ENCODE data around the gene PPP2CA. TPM values are rescaled to one million over a fixed set of nuclear protein-coding genes. Genes with fewer than 3 reads are reported as not detected.

Gene PPP2CA
- total and polyA plus RNA-seq, 2 of the 8 experiments (the other 6 are each of a cell fraction or from before 2014, with no cell fraction given) = 75.0 to 205 TPM

DNA sequence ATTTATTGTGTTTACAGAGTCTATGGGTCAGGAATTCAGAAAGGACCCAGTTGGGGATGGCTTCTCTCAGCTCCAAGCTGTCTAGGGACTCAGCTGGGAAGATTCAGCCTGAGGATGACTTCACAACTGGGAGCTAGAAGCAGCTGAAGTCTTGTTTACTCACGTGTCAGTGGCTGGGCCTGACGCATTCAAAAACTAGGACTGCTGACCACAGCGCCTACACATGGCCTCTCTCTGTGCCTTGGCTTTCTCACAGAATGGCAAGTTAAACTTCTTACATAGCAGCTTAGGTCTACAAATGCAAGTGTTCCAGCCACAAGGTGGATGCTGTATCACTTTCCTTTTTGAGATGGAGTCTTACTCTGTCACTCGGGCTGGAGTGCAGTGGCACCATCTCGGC lies 16.3 kb upstream of the PPP2CA start:
- H3K79me1 ChIP-seq (ENCODE audit: low read depth, low read length) = no peaks in the 10 kb centered on the region
- no peak overlapping the region for H2BK20ac ChIP-seq (ENCODE audit: low read length)
- H4K20me1 ChIP-seq (replicated peaks in 1 of 2; ENCODE audit: control insufficient read depth in 1 of 2, insufficient read depth in 2 of 2, low read length in 2 of 2) = no peaks in the 10 kb centered on the region
- no peak overlapping the region for H2BK5ac ChIP-seq (ENCODE audit: low read depth, low read length)
- ChIA-PET POLR2A (ENCODE audit: partially characterized antibody) (interaction anchor here (1.0 to 1.3 kb wide), 2 partner anchors 17 to 22 kb away, joined by 4 to 8 read pairs; partner anchors contain the start of gene PPP2CA), CTCF (ENCODE audit: partially characterized antibody) (interaction anchor here (0.6 to 1.9 kb wide), 3 partner anchors 48 to 345 kb away, joined by 3 to 6 read pairs (median 4); no protein-coding TSS in a partner anchor)
- FAIRE-seq = no peak
- H3K9me3 ChIP-seq (ENCODE audit: insufficient read depth in 2 of 2, low read depth in 1 of 2, low read length in 1 of 2) = no peaks in the 10 kb centered on the region
- H2AFZ ChIP-seq (ENCODE audit: low read length) = no peak overlapping the region; the same call in 1 of the 2 replicates
- DNase-seq (ENCODE audit: low read depth in 1 of 2, low spot score in 2 of 2) = no peak
- WGBS, 2 experiments (ENCODE audit: extremely low coverage in 1 of 2, insufficient coverage in 1 of 2, insufficient read length in 1 of 2, insufficient replicate concordance in 2 of 2, low coverage in 1 of 2, low lambda C conversion rate in 2 of 2, missing lambda C conversion rate in 1 of 2) = 84% methylated on average over 5 of the region's 5 CpGs; no CpG with 5 or more reads in 1 of the 2 experiments
- H4K5ac ChIP-seq (ENCODE audit: insufficient read length, low read depth, low read length) = no peak overlapping the region
- no peak overlapping the region for H3K4me3 ChIP-seq (ENCODE audit: extremely low read depth in 1 of 4, insufficient read depth in 2 of 4, low read depth in 3 of 4, low read length in 4 of 4)
- no peak overlapping the region for H2AK5ac ChIP-seq (ENCODE audit: low read depth, low read length)
- H3K4ac ChIP-seq (replicated peaks; ENCODE audit: insufficient read length, low read depth, low read length) = no peak overlapping the region
- H4K8ac ChIP-seq (ENCODE audit: extremely low read depth, insufficient read depth, low read length) = no peak overlapping the region
- no peak overlapping the region for H2BK12ac ChIP-seq (ENCODE audit: low read depth, low read length)
- no peak overlapping the region for H2BK120ac ChIP-seq (replicated peaks; ENCODE audit: low read depth, low read length)
- H2BK15ac ChIP-seq (ENCODE audit: low read length) = 0 out of 2 replicates have a peak overlapping the region, but pooled peaks have one; percentile 68
- H3K36me3 ChIP-seq (ENCODE audit: control insufficient read depth in 2 of 4, insufficient read depth in 4 of 4, low read length in 3 of 4) = no peaks in the 10 kb centered on the region
- H3K27me3 ChIP-seq (replicated peaks in 1 of 4; ENCODE audit: control insufficient read depth in 3 of 4, extremely low read depth in 1 of 4, insufficient read depth in 3 of 4, low read length in 3 of 4) = no peaks in the 10 kb centered on the region
- H3K18ac ChIP-seq (ENCODE audit: extremely low read depth, low read length) = no peak overlapping the region
- no peak overlapping the region for H4K91ac ChIP-seq (replicated peaks; ENCODE audit: insufficient read length, low read length)
- no peaks in the 10 kb centered on the region for H3K79me2 ChIP-seq (ENCODE audit: control insufficient read depth in 1 of 2, insufficient read depth in 2 of 2, low read length in 2 of 2)
- no peaks in the 10 kb centered on the region for H3K23me2 ChIP-seq (ENCODE audit: low read depth, low read length)
- H3K23ac ChIP-seq (ENCODE audit: insufficient read length) = no peak overlapping the region
- peaks cover 4 to 18% (median 15%) of the 10 kb centered on the region in 4 experiments; a peak in 5 of 7 replicates for H3K4me1 ChIP-seq (replicated peaks in 1 of 4; ENCODE audit: control insufficient read depth in 3 of 4, insufficient read depth in 4 of 4, low read length in 3 of 4)
- no peak overlapping the region for H3K4me2 ChIP-seq (ENCODE audit: insufficient read depth in 1 of 2, low read depth in 2 of 2, low read length in 2 of 2)
- no peak overlapping the region for H3K14ac ChIP-seq (ENCODE audit: insufficient read length)
- H3K56ac ChIP-seq (replicated peaks; ENCODE audit: insufficient read length, low read depth, low read length) = no peak overlapping the region
- H3K27ac ChIP-seq (ENCODE audit: low read depth, low read length) = no peak overlapping the region
- H3K9ac ChIP-seq (replicated peaks in 1 of 4; ENCODE audit: extremely low read depth in 1 of 4, low read depth in 3 of 4, low read length in 3 of 4) = no peak overlapping the region
- TF ChIP-seq SIN3A (conservative IDR thresholded peaks at IDR 0.05 in 1 of 2, IDR thresholded peaks at IDR 0.05 in 1 of 2; ENCODE audit: low read depth in 1 of 2, low read length in 2 of 2) (no peak), CBX8 (IDR thresholded peaks at IDR 0.05; ENCODE audit: borderline replicate concordance, low read depth, low read length) (no peak), CREB1 (IDR thresholded peaks at IDR 0.05) (no peak), ASH2L (IDR thresholded peaks at IDR 0.05; ENCODE audit: low read length) (no peak), SAP30 (IDR thresholded peaks at IDR 0.05; ENCODE audit: insufficient read depth, insufficient replicate concordance, low read length) (no peak), TAF1 (IDR thresholded peaks at IDR 0.05; ENCODE audit: low read depth, low read length) (no peak), TCF12 (IDR thresholded peaks at IDR 0.05; ENCODE audit: low read depth, low read length) (no peak), EZH2 (IDR thresholded peaks at IDR 0.05; ENCODE audit: low read depth, low read length, severe bottlenecking) (no peak), EGR1 (IDR thresholded peaks at IDR 0.05; ENCODE audit: borderline replicate concordance, low read depth, low read length) (no peak), CTBP2 (IDR thresholded peaks at IDR 0.05; ENCODE audit: borderline replicate concordance, insufficient read depth, insufficient read length, low read length) (no peak), TEAD4 (IDR thresholded peaks at IDR 0.05; ENCODE audit: low read depth, low read length) (no peak), MAFK (IDR thresholded peaks at IDR 0.05; ENCODE audit: low read depth, low read length) (no peak), SP2 (IDR thresholded peaks at IDR 0.05; ENCODE audit: low read length) (no peak), KDM1A (IDR thresholded peaks at IDR 0.05; ENCODE audit: borderline replicate concordance, low read length) (no peak), RXRA (IDR thresholded peaks at IDR 0.05; ENCODE audit: insufficient read depth, low read depth, low read length) (no peak)
